GM23248 (cell line): Measurements from ENCODE around the gene PDLIM3.

Experiments
- EZH2 ChIP-seq: fragments of 200-600 bp; sonication (generic); IDR thresholded peaks from 2 replicates; pipeline ENCODE4 v1.6.1; 2018; ENCODE audit warnings: antibody characterized with exemption, mild to moderate bottlenecking; ENCODE audit not compliant: insufficient read depth, poor library complexity, severe bottlenecking
- EZH2phosphoT487 ChIP-seq: fragments of 200-600 bp; sonication (generic); IDR thresholded peaks from 2 replicates; pipeline ENCODE4 v1.6.1; 2018; ENCODE audit warnings: antibody characterized with exemption, moderate library complexity, mild to moderate bottlenecking, low read depth; ENCODE audit not compliant: insufficient read depth

GRCh38 chr4:185464887-185465286 lies 70.4 kb downstream of the PDLIM3 start:
- no peak for TF ChIP-seq EZH2
- TF ChIP-seq EZH2phosphoT487, result no peak
